ENCODE measurements around the gene MRPL28. TPM values are rescaled to one million over a fixed set of nuclear protein-coding genes. Genes with fewer than 3 reads are reported as not detected.
A peak's percentile ranks its signal among the peaks of the same experiment; 100 is the strongest.
"Not testable (repeated sequence)": the region's sequence is repeated elsewhere in the genome, so short reads cannot be mapped to it uniquely, and the experiment has no call there.

The MRPL28 gene
- total RNA-seq, 1 donor from 2014 or later: 52.9 TPM

DNA sequence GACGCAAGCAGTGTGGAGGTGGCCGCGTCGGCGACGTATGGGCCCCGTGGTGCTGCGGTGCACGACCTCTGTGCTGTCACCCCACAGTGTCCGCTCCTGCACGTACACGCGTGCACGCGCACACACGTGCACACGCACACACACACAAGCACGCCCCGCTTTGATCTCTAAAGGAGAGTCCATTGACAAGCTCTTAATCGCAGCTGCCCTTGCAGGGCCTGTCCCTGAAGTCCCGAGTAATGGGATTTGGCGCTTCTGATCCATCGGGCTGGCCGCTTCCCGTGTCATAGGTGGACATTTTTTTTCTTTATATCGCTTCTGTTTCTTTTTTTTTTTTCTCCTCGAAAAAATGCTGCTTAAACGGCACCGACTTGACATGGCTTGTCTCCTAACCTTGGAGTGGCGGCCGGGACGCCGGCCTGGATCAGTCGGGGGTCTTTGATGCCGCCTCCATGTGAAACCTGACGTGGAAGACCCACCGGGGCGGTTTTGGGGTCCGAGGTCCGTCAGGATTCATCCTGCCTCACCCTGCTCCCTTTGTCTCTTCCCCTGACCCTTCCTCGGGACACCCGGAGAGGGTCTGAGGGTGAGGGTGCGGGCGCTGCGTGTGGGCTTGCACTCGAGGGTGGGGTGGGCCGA, 9.5 kb downstream of the MRPL28 start:
- DNase-seq (ENCODE audit: low spot score): no peak

DNA sequence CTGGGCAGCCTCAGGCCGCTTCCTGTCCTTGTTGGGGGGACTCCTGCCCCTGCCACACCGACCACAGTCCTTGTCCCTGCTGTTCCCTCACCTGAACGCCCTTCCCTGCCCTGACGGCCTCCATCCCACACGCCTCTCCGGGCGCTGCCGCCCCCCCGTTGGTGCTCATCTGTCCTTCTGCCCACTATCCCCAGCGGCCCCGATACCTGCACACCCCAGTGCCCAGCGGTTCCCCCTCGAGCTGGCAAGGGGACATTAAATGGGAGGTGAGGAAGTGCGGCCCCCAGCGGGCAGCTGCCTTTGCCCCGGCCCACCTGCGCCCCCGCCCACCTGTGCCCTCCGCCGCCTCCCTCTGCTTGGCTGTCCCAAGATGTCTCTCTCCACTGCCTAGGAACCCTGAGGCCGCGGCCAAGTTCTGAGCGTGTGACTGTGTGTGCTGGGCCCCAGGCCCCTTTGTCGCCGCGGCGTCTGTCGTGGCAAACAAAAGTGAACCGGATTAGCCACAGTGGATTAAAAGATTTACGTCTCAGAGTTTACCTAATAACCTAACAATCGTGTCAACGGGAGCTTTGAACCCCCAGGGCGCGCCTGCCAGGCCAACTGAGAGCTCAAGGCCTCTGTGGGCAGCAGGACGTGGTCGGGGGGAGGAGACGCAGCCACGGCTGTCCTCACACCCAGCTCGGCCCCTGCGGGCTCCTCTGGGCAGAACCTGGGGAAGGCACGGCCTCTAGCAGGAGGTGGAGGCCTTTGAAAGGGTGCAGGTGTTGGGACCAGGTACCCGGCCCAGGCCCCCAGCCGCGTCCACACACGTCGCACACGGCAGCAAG, 10.3 kb downstream of the MRPL28 start:
- DNase-seq (ENCODE audit: low spot score): no peak

DNA sequence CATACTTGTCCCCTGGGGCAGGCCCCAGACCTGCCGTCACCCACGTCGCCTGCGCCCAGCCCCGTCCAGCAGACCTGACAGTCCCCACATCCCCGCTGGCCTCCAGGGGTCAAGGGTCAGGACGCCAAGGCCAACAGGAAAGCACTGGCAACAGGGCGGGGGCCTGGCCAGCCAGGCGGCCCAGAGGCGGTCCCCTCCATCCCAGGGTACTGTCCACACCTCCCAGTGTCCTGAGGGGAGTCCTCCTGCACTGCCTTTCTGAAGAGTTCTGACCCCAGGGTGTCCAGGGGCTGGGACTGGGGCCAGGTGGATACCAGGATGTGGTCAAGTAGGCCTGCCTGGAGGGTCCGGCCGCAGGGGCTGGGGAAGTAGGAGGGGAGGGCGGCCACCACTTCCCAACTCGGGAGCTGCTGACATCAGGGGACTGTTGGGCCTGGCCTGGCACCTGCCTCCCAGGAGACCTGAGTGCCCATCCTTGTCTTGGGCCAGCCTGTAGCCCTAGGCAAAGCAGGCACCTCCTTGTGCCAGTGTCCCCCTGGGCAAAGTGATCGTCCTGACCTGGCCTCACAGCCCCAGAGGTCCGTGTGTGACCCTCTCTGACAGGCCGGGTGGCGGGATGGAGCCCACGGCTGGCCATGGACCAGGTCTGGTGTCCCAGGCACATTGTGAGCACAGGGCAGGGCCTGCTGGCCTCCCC, 11.1 kb downstream of the MRPL28 start:
- DNase-seq (ENCODE audit: low spot score): no peak

DNA sequence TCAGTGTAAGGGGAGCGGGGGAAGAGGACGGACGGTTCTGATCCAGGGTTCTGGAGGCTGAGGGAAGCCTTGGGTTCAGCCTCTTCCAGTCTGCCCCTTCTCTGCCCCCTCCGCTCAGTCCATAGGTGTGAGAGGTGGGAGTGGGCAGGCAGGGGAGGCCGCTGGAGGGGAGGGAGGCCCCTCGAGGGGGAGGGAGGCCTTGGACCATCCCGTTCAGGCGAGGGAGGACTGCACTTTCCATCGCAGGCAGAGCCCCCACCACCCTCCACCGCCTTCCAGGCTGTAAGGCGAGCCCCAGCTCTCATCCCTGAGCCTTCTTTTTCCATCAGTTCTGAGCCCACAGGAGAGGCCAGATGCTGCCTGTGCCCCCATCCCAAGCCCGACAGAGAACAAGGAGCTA, 13.6 kb downstream of the MRPL28 start:
- no peak for DNase-seq (ENCODE audit: low spot score)

DNA sequence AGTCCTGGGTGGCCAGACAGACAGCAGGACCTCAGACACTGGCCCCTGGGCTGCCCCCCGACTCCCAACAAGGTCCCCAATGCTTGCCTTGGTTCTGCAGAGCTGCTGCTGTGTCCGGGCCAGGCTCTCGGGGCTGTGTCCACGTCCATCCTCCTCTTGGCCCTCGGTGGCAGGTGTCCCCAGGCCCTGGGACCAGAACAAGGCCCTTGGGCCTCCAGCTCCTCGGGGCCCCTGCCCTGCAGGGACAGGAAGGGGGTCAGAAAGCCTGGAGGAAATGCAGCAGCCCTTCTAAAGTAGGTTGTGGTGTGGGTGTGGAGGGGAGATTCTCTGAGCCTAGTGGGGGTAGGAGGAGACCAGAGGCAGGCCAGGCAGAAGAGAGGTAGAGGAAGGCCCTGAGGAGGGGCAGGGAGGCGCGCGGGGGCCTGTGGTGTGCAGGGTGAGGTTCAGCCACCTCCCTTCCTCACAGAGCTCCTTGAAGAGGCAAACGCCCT, 15.3 kb downstream of the MRPL28 start:
- no peak for DNase-seq (ENCODE audit: low spot score)

DNA sequence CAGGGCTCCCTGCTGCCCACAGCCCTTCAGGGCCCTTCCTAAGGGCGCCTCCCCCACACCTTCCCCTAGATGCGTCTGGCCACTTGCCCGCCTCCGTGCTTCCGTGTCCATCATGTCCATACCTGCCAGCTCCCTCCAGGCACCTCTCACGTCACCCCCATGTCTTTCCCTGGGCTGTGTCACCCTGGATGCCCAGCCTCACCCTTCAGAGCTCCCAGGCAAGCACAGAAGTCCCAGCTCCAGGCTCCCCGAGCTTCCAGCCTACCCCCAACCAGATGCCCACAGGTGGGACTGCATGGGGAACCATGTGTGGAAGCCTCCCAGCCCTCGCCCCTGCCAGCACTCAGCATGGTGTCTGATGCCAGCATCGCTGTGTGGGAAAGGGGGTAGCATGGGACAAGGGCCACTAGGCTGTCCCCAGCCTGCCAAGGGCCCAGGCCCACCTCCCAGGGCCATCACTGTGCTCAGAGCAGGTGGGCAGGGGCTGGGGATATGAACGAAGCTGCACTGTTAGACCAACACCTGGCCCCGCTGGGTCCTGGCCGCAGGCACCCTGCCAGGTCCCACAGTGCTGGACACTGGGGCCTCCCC, 16.0 kb downstream of the MRPL28 start:
- no peak for DNase-seq (ENCODE audit: low spot score)

DNA sequence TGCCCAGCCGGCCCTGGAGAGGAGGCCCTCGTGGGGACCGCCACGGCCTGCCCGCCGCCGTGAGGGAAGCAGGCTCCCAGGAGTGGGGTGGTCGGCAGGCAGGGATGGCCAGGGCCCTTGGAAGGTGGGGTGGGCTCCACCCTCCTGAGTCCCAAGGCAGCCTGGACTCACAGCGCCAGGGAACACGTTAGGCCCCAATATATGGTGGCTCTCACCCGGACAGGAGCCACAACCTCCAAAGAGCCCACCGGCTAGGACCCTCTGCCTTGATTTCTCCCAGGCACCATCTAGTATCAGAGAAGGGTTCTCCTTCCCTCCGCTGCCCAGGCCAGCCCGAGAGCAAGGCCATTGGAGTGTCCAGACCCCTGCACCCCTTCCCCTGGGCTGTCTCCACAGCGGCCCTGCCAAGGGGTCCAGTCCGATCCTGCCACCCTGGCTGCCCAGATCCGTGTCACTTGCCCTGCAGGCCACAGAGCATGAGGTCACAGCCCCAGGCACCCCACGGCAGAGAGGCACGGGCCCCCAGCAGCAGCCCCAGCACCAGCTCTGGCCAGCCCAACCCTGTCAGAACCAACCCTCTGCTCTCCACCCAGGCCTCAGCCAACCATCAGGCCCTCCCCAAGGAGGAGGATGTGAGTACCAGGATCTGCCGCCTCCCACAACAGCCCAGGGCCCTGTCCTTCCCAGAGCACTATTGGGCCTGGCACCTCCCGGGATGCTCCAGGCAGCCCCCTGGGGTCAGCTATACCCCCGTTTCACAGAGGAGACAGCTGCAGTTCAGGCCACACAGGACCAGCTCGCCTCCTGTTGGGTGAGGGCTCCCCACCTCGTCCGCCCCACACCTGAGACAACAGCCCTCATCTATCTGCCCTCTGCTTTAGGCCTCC, 16.7 kb downstream of the MRPL28 start:
- DNase-seq (ENCODE audit: low spot score): no peak

DNA sequence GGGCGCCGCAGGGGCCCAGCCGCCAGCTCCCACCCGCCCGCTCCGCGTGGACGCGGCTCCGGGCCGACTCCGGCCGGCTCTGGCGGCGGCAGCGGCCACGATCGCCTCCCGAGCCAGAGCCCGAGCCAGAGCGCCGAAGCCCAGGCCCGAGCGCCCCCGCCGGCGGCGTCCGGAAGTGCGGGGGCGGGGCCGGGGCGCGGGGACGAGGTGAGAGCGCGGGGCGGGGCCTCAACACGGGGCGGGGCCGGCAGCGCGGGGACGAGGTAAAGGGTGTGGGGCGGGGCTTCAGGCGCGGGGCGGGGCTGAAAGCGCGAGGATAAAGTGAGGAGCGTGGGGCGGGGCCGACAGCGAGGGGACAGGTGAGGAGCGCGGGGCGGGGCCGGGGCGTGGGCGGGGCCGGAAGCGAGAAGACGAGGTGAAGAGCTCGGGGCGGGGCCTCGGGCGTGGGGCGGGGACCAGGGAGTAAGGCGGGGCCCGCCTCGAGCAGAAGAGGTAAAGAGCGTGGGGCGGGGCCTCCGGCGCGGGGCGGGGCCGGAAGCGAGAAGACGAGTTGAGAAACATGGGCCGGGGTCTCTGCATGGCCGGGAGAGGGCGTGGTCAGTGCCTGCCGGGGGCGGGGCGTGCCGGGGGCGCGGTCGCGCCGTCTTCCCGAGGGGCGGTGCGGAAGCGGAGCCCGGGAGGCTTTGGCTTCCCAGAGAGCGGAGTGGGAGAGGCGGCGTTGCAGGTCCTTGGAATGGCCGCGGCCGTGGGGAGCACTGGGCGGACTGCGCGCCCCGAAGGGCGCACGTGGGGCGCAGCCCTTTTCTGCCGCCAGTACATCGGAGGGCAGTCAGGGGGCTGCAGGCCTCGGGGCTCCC, 17.6 kb downstream of the MRPL28 start, which contains the start of gene AXIN1:
AXIN1 (minus strand) TSS at position 177 of the 857 bp plus-strand sequence. CDS start 5,698 bp downstream, outside the sequence.
- DNase-seq (ENCODE audit: low spot score): peak; percentile 100

DNA sequence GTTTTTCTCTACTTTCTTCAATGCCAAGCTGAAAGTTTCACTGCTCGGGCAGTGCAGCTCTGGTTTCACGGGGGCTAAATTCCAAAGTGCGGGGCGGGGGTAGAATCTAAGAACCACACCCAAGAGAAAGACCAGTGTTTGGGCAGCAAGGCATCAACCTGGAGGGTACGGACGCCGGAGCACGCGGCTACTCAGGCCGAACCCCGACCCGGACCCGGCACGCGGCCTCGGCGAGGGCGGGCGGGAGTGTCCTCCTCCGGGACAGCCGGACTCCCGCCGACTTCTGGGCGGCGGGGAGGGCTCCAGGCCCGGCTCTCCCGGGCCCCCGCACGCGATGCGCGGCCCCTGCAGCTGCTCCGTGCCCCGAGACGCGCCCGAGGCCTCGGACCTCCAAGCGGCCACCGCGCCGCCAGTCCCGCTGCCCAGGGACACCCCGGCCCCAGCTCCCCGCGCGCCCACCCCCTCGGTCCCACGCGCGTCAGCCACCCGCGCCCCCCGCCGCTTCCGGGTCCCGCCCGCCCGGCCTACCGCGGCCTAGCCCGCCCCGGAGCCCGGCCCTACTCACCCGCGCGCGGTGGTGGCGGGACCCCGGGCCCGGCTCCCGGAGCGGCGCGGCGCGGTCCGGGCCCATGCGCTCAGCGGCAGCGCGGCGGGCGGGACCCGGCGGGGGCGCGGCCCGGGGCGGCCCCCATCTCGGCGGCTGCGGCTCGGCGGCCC, 18.4 kb downstream of the MRPL28 start:
- DNase-seq (ENCODE audit: low spot score): no peak

DNA sequence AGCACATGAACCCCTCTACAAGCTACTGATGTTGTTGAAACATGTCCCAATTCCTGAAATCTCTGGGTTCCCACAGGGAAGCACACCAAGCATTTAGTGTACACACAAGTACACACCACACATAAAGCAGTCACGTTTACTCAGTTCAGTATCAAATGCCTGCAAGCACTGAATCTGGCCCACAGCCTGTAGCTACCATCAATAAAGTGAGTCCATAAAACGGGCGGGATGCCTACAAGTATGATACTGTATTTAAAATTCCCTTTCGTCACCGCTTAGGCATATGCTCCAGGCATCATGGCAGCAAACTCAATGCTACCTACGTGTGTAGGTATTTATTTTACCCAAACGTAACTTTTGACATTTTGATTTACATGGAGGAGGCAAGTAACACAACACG, 20.1 kb downstream of the MRPL28 start:
- no peak for DNase-seq (ENCODE audit: low spot score)

DNA sequence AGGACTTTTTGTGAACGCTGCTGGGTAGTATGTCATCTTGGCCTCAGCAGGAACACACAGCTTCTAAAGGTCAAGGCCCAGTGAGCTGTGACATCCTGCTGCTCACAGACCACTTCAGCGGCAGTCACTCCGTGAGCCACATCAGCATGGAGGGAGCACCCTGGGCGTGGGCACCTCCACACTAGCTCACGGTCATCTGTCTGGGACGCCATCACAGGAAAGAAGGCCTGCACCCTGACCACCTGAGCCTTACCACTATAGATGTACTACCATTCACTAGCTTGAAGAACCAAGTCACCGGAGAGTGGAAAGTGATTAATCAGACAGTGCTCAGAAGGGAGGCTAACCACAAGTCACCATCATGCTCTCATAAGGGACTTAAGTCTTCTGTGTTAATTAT, 21.1 kb downstream of the MRPL28 start:
- no peak for DNase-seq (ENCODE audit: low spot score)

DNA sequence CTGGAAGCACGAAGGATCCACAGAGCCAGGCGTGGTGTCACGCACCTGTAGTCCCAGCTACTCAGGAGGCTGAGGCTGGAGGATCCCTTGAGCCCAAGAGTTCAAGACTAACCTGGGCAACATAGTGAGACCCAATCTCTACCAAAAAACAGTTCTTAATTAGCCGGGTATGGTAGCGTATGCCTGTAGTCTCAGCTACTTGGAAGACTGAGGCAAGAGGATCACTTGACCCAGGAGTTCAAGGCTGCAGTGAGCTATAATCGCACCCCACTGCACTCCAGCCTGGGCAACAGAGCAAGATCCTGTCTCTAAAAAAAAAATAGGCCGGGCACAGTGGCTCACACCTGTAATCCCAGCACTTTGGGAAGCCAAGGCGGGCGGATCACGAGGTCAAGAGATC, 21.8 kb downstream of the MRPL28 start:
- DNase-seq (ENCODE audit: low spot score): not testable (repeated sequence)

DNA sequence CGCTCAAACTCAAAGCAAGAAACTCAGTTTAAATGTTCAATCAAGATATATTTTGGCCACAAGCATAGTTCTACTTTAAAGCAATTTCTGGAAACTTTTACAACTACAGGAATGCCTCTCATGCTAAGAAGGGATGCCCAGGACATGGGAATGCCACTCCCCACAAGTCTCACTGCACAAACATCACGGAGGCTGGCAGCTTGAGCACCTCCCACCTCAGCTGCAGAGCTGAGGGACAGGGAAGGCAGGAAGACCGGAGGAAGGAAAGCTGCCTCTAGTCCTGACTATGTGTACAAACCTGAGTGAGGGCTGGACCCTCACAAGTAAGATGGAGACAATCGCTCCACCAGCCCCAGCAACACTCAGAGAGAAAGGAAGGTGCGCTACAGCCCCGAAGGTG, 23.1 kb downstream of the MRPL28 start:
- DNase-seq (ENCODE audit: low spot score): no peak

DNA sequence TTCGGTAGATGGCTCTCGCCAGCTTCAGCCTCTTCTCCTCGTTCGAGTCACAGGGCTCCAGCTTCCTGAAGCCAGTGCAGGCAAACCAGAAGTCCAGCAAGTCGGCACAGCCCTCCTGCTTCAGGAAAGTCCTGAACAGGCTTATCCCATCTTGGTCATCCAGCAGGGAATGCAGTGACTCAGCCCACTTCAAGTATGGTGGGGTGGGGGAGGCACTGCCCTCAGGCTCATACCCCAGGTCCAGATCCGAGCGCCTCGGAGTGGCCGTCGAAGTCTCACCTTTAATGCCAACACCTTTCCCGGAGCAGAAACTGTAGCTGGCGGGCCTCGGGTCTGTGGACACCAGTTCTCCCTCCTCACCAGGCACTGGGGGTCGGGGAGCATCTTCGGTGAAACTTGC, 23.8 kb downstream of the MRPL28 start:
- no peak for DNase-seq (ENCODE audit: low spot score)

DNA sequence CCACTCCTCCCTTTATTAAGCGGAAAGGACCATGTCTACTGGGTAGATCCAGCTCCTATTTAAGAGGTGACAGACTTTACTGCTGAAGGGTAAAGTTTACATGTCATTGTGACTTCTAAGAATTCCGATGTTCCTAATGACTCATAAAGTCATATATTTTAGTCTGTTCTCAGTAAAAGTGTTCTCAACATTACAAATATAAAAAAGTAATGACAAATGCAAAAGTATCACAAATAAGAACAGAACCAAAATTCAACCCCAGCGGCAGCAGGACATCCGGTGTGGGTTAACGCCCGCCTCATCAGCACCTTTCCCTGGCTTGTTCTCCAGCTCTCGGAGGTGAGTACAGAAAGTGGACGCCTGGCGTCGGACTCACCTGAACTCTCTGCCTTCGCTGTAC, 24.6 kb downstream of the MRPL28 start:
- DNase-seq (ENCODE audit: low spot score): no peak

DNA sequence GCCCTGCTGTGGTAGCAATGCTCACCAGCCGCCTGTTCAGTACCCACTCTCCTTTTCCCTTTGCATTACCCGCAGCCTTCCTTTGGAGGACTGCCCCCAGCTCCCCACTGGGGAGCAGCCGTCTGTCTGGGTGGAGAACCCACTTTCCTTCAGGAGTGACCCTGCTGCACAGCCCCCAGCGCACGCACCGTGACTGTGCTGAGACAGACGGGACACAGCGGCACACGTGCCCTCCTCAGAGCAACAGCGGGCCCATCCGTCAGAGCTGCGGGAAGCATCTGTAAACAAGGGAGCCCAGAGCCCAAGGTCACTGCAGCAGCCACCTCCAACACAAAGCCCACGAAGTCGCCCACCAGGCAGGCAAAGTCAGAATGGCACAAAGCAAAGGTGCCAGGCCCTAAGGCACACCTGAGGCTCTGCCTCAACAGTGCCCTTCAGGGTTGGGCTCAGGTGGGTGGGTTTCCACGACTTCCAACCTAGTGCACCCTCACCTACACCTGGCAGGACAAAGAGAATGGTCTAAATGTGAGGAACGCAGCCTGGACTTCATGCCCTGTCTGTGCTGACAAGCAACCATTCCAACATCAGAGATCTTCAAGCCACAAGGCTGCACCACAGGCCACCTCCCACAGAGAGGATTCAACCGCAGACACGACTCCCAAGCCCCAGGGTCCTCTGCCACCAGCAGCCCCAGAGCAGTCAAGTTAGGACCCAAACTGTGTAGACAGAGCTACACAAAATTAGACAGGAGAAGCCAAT, 27.7 kb downstream of the MRPL28 start:
- no peak for DNase-seq (ENCODE audit: low spot score)

DNA sequence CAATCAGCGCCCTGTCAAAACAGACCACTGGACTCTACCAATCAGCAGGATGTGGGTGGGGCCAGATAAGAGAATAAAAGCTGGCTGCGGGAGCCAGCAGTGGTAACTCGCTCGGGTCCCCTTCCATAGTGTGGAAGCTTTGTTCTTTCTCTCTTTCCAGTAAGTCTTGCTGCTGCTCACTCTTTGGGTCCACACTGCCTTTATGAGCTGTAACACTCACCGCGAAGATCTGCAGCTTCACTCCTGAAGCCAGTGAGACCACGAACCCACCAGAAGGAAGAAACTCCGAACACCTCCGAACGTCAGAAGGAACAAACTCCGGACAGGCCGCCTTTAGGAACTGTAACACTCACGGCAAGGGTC, 28.4 kb downstream of the MRPL28 start:
- DNase-seq (ENCODE audit: low spot score): not testable (repeated sequence)

DNA sequence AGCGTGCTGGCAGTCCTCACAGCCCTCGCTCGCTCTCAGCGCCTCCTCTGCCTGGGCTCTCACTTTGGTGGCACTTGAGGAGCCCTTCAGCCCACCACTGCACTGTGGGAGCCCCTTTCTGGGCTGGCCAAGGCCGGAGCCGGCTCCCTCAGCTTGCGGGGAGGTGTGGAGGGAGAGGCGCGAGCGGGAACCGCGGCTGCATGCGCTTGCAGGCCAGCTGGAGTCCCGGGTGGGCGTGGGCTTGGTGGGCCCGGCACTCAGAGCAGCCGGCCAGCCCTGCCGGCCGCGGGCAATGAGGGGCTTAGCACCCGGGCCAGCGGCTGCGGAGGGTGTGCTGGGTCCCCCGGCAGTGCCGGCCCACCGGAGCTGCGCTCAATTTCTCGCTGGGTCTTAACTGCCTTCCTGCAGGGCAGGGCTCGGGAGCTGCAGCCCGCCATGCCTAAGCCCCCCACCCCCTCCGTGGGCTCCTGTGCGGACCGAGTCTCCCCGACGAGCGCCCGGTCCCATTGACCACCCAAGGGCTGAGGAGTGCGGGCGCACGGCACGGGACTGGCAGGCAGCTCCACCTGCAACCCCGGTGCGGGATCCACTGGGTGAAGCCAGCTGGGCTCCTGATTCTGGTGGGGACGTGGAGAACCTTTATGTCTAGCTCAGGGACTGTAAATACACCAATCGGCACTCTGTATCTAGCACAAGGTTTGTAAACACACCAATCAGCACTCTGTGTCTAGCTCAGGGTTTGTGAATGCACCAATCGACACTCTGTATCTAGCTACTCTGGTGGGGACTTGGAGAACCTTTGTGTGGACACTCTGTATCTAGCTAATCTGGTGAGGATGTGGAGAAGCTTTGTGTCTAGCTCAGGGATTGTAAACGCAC, 29.0 kb downstream of the MRPL28 start:
- not testable (repeated sequence) for DNase-seq (ENCODE audit: low spot score)

All from mucosa of gallbladder (tissue), 1 donor.